Vagina (tissue), 2 donors: Measurements from ENCODE around the gene RMND1.

Experiments used
- POLR2A ChIP-seq, 2 donors: fragments of 450-650 bp; IDR thresholded peaks; one replicate each; pipeline ENCODE4 v1.6.1; 2017; ENCODE audit warnings: antibody characterized with exemption in 2 of 2, mild to moderate bottlenecking in 2 of 2, moderate library complexity in 2 of 2
- POLR2AphosphoS5 ChIP-seq, 2 donors: sonication (generic); formaldehyde crosslinking; IDR thresholded peaks; one replicate each; pipeline ENCODE4 v1.9.0; 2017; ENCODE audit warnings: antibody characterized with exemption in 2 of 2, mild to moderate bottlenecking in 2 of 2, low read depth in 1 of 2; ENCODE audit not compliant: insufficient read depth in 1 of 2
- TF ChIP-seq, protein P1 (sequence below), 3 experiments: fragments of 450-650 bp in 2 of 3; fragments of 200-600 bp in 1 of 3; sonication (generic) in 1 of 3; IDR thresholded peaks; one replicate each; pipeline ENCODE4 v1.5.1; 2017 to 2019; ENCODE audit warnings: antibody characterized with exemption in 3 of 3, mild to moderate bottlenecking in 2 of 3, moderate library complexity in 2 of 3

DNA sequence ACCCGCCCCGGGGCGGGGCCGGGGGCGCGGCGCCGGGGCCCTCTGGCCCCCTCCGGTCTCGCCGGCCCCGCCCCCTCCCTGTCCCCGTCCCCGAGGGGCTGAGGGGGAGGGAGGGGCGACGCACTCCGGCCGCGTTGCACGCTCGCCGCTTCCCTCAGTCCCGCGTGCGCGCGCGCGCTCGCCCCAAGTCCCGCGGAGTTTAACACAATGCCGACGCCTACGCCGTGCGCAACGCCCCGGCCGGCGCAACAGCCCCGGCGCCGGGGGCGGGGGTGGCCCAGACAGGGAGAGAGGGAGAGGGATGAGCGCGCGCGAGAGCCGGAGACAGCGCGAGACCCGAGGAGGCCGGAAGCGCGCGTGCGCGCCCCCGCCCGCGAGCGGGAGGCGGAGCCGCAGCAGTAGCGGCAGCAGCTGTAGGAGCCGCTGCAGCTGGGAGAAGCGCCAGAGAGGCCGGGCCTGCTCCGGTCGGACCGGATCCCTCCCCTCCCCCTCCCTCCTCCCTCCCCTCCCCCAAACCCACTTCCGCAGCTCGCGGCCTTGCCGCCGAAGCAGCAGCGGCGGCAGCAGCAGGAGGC is 61.6 kb downstream of the RMND1 start:
- TF ChIP-seq, protein P1, sequence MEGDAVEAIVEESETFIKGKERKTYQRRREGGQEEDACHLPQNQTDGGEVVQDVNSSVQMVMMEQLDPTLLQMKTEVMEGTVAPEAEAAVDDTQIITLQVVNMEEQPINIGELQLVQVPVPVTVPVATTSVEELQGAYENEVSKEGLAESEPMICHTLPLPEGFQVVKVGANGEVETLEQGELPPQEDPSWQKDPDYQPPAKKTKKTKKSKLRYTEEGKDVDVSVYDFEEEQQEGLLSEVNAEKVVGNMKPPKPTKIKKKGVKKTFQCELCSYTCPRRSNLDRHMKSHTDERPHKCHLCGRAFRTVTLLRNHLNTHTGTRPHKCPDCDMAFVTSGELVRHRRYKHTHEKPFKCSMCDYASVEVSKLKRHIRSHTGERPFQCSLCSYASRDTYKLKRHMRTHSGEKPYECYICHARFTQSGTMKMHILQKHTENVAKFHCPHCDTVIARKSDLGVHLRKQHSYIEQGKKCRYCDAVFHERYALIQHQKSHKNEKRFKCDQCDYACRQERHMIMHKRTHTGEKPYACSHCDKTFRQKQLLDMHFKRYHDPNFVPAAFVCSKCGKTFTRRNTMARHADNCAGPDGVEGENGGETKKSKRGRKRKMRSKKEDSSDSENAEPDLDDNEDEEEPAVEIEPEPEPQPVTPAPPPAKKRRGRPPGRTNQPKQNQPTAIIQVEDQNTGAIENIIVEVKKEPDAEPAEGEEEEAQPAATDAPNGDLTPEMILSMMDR (IDR thresholded peaks at IDR 0.05): no peak
- TF ChIP-seq POLR2AphosphoS5 (IDR thresholded peaks at IDR 0.05; ENCODE audit: insufficient read depth in 1 of 2, low read depth in 1 of 2) (peak in 1 of 2 donors; percentile 43), POLR2A (IDR thresholded peaks at IDR 0.05) (peak in 1 of 2 donors; percentile 80)
